HG03045 (cell line): Measurements from ENCODE around the gene PIK3IP1.

Experiments used
- ATAC-seq: cut with Tn5 transposase; IDR thresholded peaks from one replicate; pipeline ENCODE4 v1.9.1; 2021; ENCODE audit warnings: mild to moderate bottlenecking, moderate library complexity; ENCODE audit not compliant: unreplicated experiment

The PIK3IP1 gene

GRCh38 chr22:31313366-31314147, 21.3 kb upstream of the PIK3IP1 start:
- no peak for ATAC-seq

DNA sequence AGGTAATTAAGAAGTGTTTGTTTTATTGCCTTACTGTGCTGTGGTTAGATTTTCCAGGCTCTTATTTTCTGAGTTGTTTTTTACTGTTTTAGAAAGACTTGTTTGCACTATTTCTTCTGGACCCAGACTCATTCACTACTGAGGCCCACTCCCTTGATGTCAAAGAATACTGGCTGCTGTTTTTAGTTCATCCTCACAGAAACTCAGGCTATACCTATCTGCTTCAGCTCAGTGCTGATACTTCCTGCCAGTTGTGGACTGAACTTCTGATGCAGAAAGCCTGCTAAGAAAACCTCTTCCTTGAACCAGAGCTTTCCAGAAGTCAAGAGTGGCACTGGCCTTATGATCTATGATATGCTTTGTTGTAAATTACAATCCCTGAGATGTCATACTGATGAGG, 15.9 kb upstream of the PIK3IP1 start:
- ATAC-seq: no peak

DNA sequence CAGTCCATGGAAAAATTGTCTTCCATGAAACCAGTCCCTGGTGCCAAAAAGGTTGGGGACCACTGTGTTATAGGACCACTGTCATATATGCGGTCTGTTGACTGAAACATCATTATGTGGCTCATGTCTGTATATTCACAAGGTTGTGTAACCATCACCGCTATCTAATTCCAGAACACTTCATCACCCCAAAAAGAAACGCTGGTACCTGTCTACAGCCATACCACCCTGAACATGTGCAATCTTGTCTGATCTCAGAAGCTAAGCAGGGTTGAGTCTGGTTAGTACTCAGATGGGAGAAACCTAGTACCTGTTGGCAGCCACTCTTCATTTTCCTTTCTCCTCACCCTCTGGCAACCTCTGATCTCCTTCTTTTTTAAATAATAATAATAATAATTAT, 12.9 kb upstream of the PIK3IP1 start:
- ATAC-seq: no peak

DNA sequence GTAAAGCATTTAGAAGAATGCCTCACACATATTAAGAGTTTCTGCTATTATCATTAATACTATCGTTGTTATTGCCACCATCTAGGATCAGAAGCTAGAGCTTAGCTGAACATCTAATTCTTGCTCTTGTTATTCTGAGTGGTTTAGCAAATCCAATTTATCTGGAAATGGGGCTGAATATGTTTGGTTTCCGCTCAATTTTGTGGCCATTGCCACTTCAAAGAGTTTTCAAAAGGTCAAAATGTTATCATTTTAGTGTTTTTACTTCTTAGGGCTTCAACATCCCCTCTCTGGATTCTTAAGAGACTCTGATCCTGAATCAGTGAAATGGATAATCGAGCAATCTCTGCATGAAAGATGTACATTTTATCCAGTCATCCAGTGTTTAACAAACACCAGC, 10.2 kb upstream of the PIK3IP1 start:
- ATAC-seq: no peak

DNA sequence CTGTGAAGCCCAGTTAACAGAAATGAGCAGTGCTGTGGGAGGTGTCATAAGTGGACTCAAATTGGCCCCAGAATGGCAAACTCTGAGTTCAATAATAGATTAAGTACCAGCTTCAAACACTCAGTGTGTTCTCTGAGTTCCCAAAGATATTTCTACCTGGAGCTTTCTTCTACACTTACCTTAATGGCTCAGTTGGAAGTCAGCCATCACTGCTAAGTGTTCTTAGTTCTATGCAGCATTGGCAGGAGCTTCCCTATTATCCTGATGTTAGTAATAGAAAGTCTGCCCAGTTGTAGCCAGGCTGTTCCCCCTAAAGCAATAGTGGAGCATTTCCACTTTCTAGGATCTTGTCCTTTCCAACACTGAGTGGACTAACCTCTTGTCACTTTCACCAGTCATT, 9.7 kb upstream of the PIK3IP1 start:
- ATAC-seq: no peak

DNA sequence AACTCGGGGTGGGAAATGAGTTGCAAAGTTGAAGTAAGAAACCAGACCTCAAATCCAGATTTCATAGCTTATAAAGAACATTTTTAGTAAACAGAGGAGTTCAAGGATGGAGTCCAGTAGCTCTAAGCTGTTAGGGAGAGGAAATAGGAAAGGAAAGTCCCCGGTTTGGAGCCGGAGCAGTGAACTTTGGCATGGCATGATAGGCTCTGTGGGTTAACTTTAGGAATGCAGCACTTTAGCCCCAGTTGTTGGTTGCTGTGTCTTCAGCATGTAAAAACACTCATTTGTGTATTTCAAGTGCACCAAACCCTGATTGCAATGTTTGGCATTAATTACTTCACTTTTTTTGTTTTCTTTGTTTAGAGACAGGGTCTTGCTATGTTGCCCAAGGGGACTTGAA, 8.6 kb upstream of the PIK3IP1 start:
- no peak for ATAC-seq

DNA sequence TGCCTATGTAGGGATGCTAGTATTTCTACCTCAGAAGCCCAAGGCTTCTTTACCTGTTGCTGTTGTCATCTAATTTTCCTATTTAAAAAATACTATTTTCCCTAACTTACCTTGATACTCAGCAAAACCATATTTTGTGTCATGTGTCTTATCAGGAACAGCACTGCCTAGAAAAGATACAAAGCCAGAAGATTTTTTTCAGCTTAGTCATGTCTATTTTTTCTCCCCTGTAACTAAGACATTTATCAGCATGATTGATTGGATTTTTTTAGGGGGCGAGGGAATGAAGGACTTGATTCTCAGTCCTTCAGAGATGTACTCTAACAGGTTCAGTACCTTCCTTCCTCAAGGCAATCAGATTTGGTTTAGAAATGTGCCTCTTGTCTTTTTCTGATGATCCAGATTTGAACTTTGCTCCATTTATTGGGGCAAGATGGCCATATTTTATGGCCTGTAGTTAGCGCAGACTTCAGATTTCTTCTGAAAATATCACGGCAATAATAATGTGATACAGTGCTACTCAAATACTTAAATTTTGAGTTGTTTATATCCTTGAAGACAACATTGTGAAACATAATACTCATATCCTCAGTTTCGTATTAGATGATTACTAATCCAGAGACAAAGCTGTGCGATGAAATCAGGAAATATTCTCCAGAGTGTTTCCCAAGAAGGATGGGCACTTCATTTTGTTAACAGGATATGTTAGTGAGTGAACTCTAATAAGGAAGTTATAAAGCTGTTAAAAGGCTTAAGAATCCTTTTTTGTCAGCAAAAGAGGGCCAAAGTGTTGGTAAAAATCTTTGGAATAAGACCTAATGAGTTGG, 3.8 kb upstream of the PIK3IP1 start:
- ATAC-seq: no peak

DNA sequence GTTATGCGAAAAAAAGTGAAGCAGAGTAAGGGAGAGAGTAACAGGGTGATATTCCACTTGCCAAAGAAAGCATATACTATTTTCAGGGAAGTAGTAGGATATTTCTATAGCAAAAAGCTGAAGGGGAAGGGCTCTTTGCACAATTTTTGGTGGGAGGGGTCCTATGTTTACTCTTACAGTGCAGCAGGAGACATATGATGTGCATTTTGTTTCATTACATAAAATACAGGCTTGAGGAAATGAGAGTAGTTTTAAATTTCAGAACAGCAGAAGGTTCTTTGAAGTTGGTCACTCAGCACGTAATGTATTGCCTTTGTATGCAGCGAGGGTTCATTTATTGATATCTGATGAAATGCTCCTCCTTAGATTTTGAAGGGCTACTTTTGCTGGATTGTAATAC, 3.1 kb upstream of the PIK3IP1 start:
- no peak for ATAC-seq

GRCh38 chr22:31291481-31292235, 630 bp downstream of the PIK3IP1 start:
- no peak for ATAC-seq

GRCh38 chr22:31290494-31291471, 1.5 kb downstream of the PIK3IP1 start:
- ATAC-seq: peak; percentile 87

DNA sequence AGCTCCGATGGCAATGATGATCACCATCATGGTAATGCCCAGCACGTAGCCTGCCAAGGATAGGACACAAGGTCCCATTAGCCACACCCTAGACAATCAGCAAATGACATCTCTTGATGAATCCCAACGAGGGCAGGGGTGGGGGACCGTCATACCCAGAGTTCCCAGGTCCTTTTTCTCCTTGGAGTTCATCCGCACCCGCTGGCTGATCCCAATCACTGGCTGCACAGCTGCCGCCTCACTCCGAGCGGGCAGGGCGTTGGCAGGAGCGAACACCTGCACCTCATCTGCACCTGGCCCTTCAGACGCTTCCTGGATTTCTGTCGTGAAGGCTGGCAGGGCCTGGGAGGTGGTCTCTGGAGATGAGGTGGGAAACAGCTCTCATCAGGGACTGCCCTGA, 2.9 kb downstream of the PIK3IP1 start:
- no peak for ATAC-seq

GRCh38 chr22:31288496-31289240, 3.6 kb downstream of the PIK3IP1 start:
- no peak for ATAC-seq

DNA sequence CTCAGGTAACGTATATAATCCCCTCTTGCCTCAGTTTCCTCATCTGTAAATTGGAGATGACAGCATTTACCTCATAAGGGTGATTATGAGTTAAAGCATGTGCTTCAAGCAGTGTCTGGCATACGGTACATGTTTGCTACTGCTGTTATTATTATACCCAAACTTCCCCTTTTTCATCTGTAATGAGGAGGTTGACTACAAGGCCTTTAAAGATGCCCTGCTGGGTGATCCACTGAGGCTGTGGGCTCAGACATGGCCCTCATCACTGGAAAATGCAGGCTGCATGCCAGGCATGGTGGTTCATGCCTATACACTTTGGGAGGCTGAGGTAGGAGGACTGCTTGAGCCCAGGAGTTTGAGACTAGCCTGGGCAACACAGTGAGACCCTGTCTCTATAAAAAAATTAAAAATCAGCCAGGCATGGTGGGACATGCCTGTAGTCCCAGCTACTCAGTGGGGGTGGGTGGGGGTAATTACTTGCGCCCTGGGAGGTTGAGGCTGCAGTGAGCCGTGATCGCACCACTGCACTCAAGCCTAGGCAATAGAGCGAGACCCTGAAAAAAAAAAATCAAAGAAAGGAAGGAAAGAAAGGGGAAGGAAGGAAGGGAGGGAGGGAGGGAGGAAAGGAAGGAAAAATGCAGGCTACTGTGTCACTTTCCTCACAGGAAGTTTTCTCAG, 4.3 kb downstream of the PIK3IP1 start:
- ATAC-seq: no peak

DNA sequence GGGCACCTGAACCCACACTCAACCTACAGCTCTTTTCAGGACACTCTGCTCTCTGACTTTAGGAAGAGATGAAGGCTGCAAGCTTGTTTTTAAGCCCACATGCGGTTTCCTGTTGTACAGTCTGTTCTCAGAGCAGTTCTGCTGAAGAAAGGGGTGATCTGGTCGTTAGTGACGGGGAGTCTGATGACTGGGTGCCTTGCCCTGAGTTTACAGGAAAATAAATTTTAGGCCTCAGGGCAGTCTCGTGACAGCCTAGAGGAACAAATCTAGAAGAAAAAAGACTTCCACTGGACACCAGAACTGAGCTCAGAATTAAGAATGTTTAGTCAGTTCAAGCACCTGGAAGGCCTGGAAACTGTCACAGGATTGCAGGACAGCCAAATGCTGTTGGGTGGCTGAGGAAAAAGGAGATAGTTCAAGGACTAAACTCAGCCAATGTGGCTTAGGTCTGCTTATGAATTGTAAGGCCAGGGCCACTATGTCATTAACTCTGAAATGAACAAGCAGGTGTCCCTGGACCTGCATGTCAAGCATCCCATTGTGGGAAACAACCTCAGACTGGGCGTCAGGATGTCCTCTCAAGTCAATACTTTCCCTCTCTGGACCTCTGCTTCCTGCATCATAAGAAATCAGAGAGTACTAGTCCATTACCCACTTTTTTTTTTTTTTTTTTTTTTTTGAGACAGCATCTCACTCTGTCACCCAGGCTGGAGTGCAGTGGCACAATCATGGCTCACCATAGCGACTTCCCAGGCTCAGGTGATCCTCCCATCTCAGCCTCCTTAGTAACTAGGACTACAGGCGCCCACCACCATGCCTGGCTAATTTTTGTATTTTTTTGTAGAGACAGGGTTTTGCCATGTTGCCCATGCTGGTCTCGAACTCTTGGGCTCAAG, 5.7 kb downstream of the PIK3IP1 start:
- no peak for ATAC-seq

DNA sequence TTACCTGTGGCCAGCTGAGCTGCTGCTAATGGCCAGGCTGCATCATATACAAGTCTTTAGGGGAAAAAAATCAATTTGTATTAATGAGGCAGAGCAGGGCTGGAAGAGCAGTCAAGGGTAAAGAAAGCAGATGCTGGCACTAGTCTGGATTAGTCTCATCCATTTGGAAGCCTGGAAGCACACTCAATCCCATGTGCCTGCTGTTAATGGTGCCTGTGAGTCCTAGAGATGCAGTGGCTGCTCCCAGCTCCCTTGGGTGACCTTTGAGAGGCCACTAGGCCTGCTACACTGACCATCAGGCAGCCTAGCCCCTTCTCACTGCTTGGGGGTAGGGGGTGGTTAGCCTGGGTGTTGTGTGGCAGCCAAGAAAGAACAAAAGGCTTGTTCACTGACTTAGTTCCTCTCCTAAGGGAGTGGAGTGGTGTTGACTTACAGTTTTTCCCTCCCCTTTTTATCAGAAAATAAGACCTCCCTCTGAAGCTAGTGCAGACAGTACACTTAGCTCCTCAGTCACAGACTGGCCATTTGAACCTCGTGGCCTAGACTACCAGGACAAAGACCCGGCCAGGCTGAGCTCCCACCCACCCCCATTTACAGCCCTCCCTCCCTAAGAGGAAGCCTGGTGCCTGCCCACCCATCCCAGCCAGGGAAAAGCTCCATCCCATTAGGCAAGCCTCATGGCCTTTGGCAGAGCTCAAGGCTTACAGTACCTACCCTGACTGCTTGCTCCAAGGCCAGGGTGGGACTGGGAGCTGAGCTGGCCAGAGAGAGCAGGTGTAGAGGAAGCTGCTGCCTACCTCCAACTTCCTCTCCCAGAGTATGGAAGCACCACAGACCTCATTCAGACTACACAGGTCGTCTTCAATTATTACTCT, 7.8 kb downstream of the PIK3IP1 start:
- ATAC-seq: no peak

- ATAC-seq: no peak
Observed at GRCh38 chr22:31282748-31283468, 9.4 kb downstream of the PIK3IP1 start.
